HFFc6 (cell line): Measurements from ENCODE around the gene ISM2. TPM values are rescaled to one million over a fixed set of nuclear protein-coding genes. Genes with fewer than 3 reads are reported as not detected.
"Not testable (repeated sequence)": the region's sequence is repeated elsewhere in the genome, so short reads cannot be mapped to it uniquely, and the experiment has no call there.

Source experiments
- DNase-seq: peaks from one replicate; pipeline ENCODE4 v3.0.0-alpha.2; 2018
- H3K27ac Mint-ChIP-seq: 2 replicates; pipeline ENCODE4 v1.8.0; 2020; ENCODE audit warnings: mild to moderate bottlenecking, mixed read lengths
- H3K27me3 Mint-ChIP-seq: 2 replicates; pipeline ENCODE4 v1.8.0; 2021; ENCODE audit warnings: mild to moderate bottlenecking, moderate library complexity, mixed read lengths; ENCODE audit not compliant: insufficient read depth
- H3K36me3 Mint-ChIP-seq: 2 replicates; pipeline ENCODE4 v1.8.0; 2021; ENCODE audit warnings: low read depth, mixed read lengths
- H3K4me1 Mint-ChIP-seq: 2 replicates; pipeline ENCODE4 v1.8.0; 2020; ENCODE audit warnings: low read depth, mixed read lengths
- H3K4me3 Mint-ChIP-seq: 2 replicates; pipeline ENCODE4 v1.8.0; 2020; ENCODE audit warnings: mild to moderate bottlenecking, moderate library complexity, mixed read lengths
- H3K9me3 Mint-ChIP-seq: 2 replicates; pipeline ENCODE4 v1.8.0; 2020; ENCODE audit warnings: mild to moderate bottlenecking, mixed read lengths
- CTCF ChIP-seq: fragments of 200-600 bp; sonication (generic); IDR thresholded peaks from 2 replicates; pipeline ENCODE4 v1.5.0; 2021; ENCODE audit warnings: antibody characterized with exemption, mild to moderate bottlenecking
- total RNA-seq, 6 experiments: library from RNA; stranded (reverse); fragmentation: NEBNext Ultra II Directional; extraction: Animal tissue kit (Norgen Biotek cat#: 25700); gene quantifications; 2 replicates in 1 of 6; 3 replicates in 5 of 6; pipeline ENCODE4 v1.2.3, GENCODE V29; 2021

The ISM2 gene
- total RNA-seq, 6 experiments from 2014 or later, result 0.10 TPM; not detected in 5

- Mint-ChIP-seq H3K9me3 (no peaks in the 10 kb centered on the region), H3K27me3 (no peaks in the 10 kb centered on the region), H3K27ac (0 out of 2 replicates have a peak overlapping the region, but pooled peaks have one; percentile 1), H3K36me3 (peaks cover 22% of the 10 kb centered on the region), H3K4me1 (peaks cover 16% of the 10 kb centered on the region), H3K4me3 (no peak overlapping the region)
- TF ChIP-seq CTCF, result no peak
- DNase-seq, result no peak
These were observed 44.6 kb upstream of the ISM2 start for GRCh38 chr14:77543240-77543551.

- Mint-ChIP-seq H3K27me3 (no peaks in the 10 kb centered on the region), H3K36me3 (peaks cover 23% of the 10 kb centered on the region), H3K4me3 (no peak overlapping the region), H3K9me3 (no peaks in the 10 kb centered on the region), H3K27ac (peak overlapping the region; percentile 55), H3K4me1 (peaks cover 16% of the 10 kb centered on the region)
- no peak for DNase-seq
- TF ChIP-seq CTCF, result no peak
These were observed 44.0 kb upstream of the ISM2 start for GRCh38 chr14:77542421-77543239.

GRCh38 chr14:77541905-77542304 is 43.3 kb upstream of the ISM2 start:
- DNase-seq, result no peak
- Mint-ChIP-seq H3K36me3 (peaks cover 22% of the 10 kb centered on the region; the same call in 1 of the 2 replicates), H3K27me3 (no peaks in the 10 kb centered on the region), H3K4me1 (peaks cover 16% of the 10 kb centered on the region), H3K27ac (0 out of 2 replicates have a peak overlapping the region, but pooled peaks have one; percentile 55), H3K4me3 (no peak overlapping the region), H3K9me3 (no peaks in the 10 kb centered on the region)
- TF ChIP-seq CTCF, result no peak

GRCh38 chr14:77536951-77537350 is 38.3 kb upstream of the ISM2 start:
- H3K9me3 Mint-ChIP-seq, H3K27me3 Mint-ChIP-seq, H3K4me1 Mint-ChIP-seq, DNase-seq, H3K4me3 Mint-ChIP-seq, H3K27ac Mint-ChIP-seq: not testable (repeated sequence)
- H3K36me3 Mint-ChIP-seq, result peaks cover 38% of the 10 kb centered on the region

GRCh38 chr14:77531071-77531470 is 32.5 kb upstream of the ISM2 start:
- H3K27ac Mint-ChIP-seq, result no peak overlapping the region
- no peaks in the 10 kb centered on the region for H3K9me3 Mint-ChIP-seq
- no peak for DNase-seq
- H3K4me3 Mint-ChIP-seq, result no peak overlapping the region
- H3K27me3 Mint-ChIP-seq, result peaks cover 3% of the 10 kb centered on the region; the same call in 1 of the 2 replicates
- no peak for TF ChIP-seq CTCF
- H3K36me3 Mint-ChIP-seq, result peaks cover 42% of the 10 kb centered on the region
- H3K4me1 Mint-ChIP-seq, result peaks cover 10% of the 10 kb centered on the region; the same call in 1 of the 2 replicates

GRCh38 chr14:77529963-77530362 is 31.3 kb upstream of the ISM2 start:
- no peak for DNase-seq
- peaks cover 32% of the 10 kb centered on the region for H3K36me3 Mint-ChIP-seq
- H3K27me3 Mint-ChIP-seq, result peaks cover 3% of the 10 kb centered on the region; the same call in 1 of the 2 replicates
- TF ChIP-seq CTCF, result no peak
- no peak overlapping the region for H3K4me3 Mint-ChIP-seq
- no peak overlapping the region for H3K27ac Mint-ChIP-seq
- no peaks in the 10 kb centered on the region for H3K9me3 Mint-ChIP-seq
- H3K4me1 Mint-ChIP-seq, result peaks cover 11% of the 10 kb centered on the region; the same call in 1 of the 2 replicates
